DND-41 (cell line): ENCODE results near the gene CENPO.

Experiments used
- CTCF ChIP-seq: IDR thresholded peaks from 2 replicates; pipeline ENCODE4 v1.5.1; 2012; ENCODE audit warnings: borderline replicate concordance, low read length, moderate library complexity, mild to moderate bottlenecking; ENCODE audit not compliant: poor library complexity, severe bottlenecking; ENCODE audit errors: extremely low read depth
- EZH2 ChIP-seq: IDR thresholded peaks from 3 replicates; pipeline ENCODE4 v1.6.1; 2012; ENCODE audit warnings: borderline replicate concordance, low read depth, mild to moderate bottlenecking, moderate library complexity, low read length, inconsistent platforms; ENCODE audit not compliant: severe bottlenecking

- no peak for TF ChIP-seq CTCF
- no peak for TF ChIP-seq EZH2
These were observed 62.5 kb downstream of the CENPO start for GRCh38 chr2:24855726-24856125.
